Stimulated activated naive CD4-positive, alpha-beta T cell (primary cell): Measurements from ENCODE around the gene TMEM239.
"Not testable (repeated sequence)": the region's sequence is repeated elsewhere in the genome, so short reads cannot be mapped to it uniquely, and the experiment has no call there.

Experiments
- DNase-seq, 6 experiments: peaks; one replicate each; lab custom pipeline; 2025; lab: John Stamatoyannopoulos, UW

TMEM239 gene

GRCh38 chr20:2816030-2816582 is at the start of gene TMEM239:
Gene TMEM239 (plus strand): TSS chr20:2816364. CDS start chr20:2816555, 191 bp downstream.
- DNase-seq = no peak

- no peak for DNase-seq
Measured at GRCh38 chr20:2767768-2768631, 48.2 kb upstream of the TMEM239 start.

- DNase-seq = no peak
Measured at GRCh38 chr20:2768632-2769015, 47.5 kb upstream of the TMEM239 start.

GRCh38 chr20:2770091-2770490 is 46.1 kb upstream of the TMEM239 start:
- DNase-seq = not testable (repeated sequence)

- DNase-seq = no peak
Measured at GRCh38 chr20:2771631-2772080, 44.5 kb upstream of the TMEM239 start.

GRCh38 chr20:2773812-2774211 is 42.4 kb upstream of the TMEM239 start:
- DNase-seq = no peak

GRCh38 chr20:2775139-2775538 is 41.0 kb upstream of the TMEM239 start:
- DNase-seq = no peak

GRCh38 chr20:2778602-2779321 is 37.4 kb upstream of the TMEM239 start:
- DNase-seq = no peak

- DNase-seq = no peak
Measured at GRCh38 chr20:2780948-2781347, 35.2 kb upstream of the TMEM239 start.

GRCh38 chr20:2783908-2784566 is 32.1 kb upstream of the TMEM239 start:
- no peak for DNase-seq

- DNase-seq = no peak
Measured at GRCh38 chr20:2793471-2793870, 22.7 kb upstream of the TMEM239 start.

- DNase-seq = no peak
Measured at GRCh38 chr20:2794202-2794748, 21.9 kb upstream of the TMEM239 start.

GRCh38 chr20:2794866-2795447 is 21.2 kb upstream of the TMEM239 start:
- no peak for DNase-seq

- no peak for DNase-seq
Measured at GRCh38 chr20:2795451-2795850, 20.7 kb upstream of the TMEM239 start.

GRCh38 chr20:2796011-2796660 is 20.0 kb upstream of the TMEM239 start:
- DNase-seq = no peak

GRCh38 chr20:2797136-2797983 is 18.8 kb upstream of the TMEM239 start:
- no peak for DNase-seq

- DNase-seq = no peak
Measured at GRCh38 chr20:2798095-2798805, 17.9 kb upstream of the TMEM239 start.

- no peak for DNase-seq
Measured at GRCh38 chr20:2798814-2799213, 17.4 kb upstream of the TMEM239 start.

GRCh38 chr20:2799271-2799670 is 16.9 kb upstream of the TMEM239 start:
- DNase-seq = no peak
